Activated CD8-positive, alpha-beta memory T cell treated with anti-CD3 and anti-CD28 coated beads for 36 hours (primary cell): Measurements from ENCODE around the gene SMIM29. TPM values are rescaled to one million over a fixed set of nuclear protein-coding genes. Genes with fewer than 3 reads are reported as not detected.

ENCODE experiments used
- CTCF ChIA-PET: fragments of 350-600 bp; sonication (Branson Sonifier 250); formaldehyde crosslinking; loops from one replicate; lab custom pipeline; 2021; ENCODE audit warnings: antibody characterized with exemption; lab: Charles Lee
- POLR2A ChIA-PET: fragments of 350-600 bp; sonication (Branson Sonifier 250); formaldehyde crosslinking; loops from one replicate; lab custom pipeline; 2021; ENCODE audit warnings: antibody characterized with exemption; lab: Charles Lee
- total RNA-seq, 2 experiments: library from RNA; stranded (reverse); gene quantifications; one replicate each; pipeline ENCODE4 v1.2.3, GENCODE V29; 2021

The SMIM29 gene
- total RNA-seq, 2 experiments from 2014 or later = 22.4 to 23.5 TPM

- ChIA-PET POLR2A (interaction anchor here (2.2 kb wide), 1 partner anchor 12 kb away, joined by 26 read pairs; no protein-coding TSS in a partner anchor), CTCF (interaction anchor here (1.3 kb wide), 1 partner anchor 13 kb away, joined by 7 read pairs; the partner anchor contains the start of gene SMIM29)
Measured at GRCh38 chr6:34235307-34236130, 13.3 kb downstream of the SMIM29 start.

- CTCF ChIA-PET = no interaction called here
- POLR2A ChIA-PET = no interaction called here
Measured at GRCh38 chr6:34234667-34235306, 14.0 kb downstream of the SMIM29 start.

DNA sequence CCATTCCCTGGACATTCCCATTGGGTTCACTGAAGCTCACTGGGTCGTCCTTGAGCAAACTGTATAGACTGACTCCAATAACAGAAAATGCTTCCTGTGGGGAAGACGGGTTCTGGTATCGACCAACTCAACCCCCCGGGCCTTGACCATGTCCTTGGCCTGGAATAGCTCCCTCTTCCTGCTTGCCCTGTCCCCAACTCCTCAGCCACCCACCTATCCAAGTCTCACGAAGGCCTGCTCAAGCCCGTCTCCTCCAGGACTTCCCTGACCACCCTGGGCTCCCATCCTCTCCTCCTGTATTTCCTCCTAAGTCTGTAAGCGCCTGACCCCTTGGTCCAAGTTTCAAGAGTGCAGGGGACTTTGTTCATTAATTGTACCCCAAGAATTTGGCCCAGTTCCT lies 14.9 kb downstream of the SMIM29 start:
- CTCF ChIA-PET = no interaction called here

GRCh38 chr6:34232901-34233300 lies 15.9 kb downstream of the SMIM29 start:
- ChIA-PET CTCF (no interaction called here), POLR2A (no interaction called here)

More for the DNA sequence above, 14.9 kb downstream of the SMIM29 start:
- POLR2A ChIA-PET = no interaction called here

DNA sequence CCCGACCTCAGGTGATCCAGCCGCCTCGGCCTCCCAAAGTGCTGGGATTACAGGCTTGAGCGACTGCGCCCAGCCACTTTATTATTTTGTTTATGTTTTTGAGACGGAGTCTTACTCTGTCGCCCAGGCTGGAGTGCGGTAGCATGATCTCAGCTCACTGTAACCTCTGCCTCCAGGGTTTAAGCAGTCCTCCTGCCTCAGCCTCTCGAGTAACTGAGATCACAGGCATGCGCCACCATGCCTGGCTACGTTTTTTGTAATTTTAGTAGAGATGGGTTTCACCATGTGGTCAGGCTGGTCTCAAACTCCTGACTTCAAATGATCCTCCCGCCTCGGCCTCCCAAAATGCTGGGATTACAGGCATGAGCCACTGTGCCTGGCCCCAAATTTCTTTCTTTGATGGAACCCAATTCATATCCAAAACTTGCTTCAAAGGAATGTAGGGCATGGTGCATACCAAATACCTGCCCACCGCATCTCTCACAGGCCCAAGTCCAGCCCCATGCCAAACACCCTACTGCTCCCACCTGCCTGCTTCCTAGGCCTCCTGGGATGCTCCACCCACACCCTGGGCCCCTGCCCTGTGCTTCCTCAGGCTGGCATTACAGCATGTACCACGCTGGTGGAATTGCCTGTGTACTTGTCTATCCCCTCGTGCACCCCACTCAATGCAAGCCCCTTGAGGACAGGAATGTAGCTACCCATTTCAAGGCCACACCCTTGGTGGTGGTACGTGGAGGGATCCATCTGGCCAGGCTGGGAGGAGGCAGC lies 17.1 kb downstream of the SMIM29 start:
- ChIA-PET POLR2A (interaction anchor here (0.6 kb wide), 1 partner anchor 12 kb away, joined by 5 read pairs; no protein-coding TSS in a partner anchor), CTCF (no interaction called here)

GRCh38 chr6:34230653-34231371 lies 18.0 kb downstream of the SMIM29 start:
- CTCF ChIA-PET = no interaction called here
- POLR2A ChIA-PET = interaction anchor here (0.6 to 0.7 kb wide), 2 partner anchors 13 to 492 kb away, joined by 3 to 5 read pairs; no protein-coding TSS in a partner anchor

- POLR2A ChIA-PET = interaction anchor here (0.7 kb wide), 1 partner anchor 493 kb away, joined by 3 read pairs; no protein-coding TSS in a partner anchor
- CTCF ChIA-PET = no interaction called here
Measured at GRCh38 chr6:34229877-34230276, 18.9 kb downstream of the SMIM29 start.

DNA sequence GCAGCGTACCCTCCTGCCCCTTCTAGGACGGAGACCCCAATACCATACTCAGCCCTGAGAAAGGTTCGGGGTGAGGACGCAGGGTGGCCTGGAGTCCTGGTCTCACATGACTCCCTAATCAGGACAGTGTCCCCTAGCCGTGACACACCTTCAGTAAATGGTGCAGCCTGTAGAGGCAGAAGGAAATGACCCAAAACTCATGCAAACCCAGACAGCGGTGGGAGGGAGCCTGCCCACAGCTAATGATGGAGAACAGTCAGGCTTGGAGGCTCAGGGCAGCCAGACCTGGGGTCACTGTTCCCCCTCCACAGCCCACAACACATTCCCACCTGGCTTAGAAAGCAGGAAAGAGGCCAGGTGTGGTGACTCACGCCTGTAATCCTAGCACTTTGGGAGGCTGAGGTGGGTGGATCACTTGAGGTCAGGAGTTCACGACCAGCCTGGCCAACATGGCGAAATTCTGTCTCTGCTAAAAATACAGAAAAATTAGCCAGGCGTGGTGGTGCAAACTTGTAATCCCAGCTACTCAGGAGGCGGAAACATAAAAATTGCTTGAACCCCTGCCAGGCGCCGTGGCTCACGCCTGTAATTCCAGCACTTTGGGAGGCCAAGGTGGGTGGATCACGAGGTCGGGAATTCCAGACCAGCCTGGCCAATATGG lies 20.9 kb downstream of the SMIM29 start:
- POLR2A ChIA-PET = no interaction called here

DNA sequence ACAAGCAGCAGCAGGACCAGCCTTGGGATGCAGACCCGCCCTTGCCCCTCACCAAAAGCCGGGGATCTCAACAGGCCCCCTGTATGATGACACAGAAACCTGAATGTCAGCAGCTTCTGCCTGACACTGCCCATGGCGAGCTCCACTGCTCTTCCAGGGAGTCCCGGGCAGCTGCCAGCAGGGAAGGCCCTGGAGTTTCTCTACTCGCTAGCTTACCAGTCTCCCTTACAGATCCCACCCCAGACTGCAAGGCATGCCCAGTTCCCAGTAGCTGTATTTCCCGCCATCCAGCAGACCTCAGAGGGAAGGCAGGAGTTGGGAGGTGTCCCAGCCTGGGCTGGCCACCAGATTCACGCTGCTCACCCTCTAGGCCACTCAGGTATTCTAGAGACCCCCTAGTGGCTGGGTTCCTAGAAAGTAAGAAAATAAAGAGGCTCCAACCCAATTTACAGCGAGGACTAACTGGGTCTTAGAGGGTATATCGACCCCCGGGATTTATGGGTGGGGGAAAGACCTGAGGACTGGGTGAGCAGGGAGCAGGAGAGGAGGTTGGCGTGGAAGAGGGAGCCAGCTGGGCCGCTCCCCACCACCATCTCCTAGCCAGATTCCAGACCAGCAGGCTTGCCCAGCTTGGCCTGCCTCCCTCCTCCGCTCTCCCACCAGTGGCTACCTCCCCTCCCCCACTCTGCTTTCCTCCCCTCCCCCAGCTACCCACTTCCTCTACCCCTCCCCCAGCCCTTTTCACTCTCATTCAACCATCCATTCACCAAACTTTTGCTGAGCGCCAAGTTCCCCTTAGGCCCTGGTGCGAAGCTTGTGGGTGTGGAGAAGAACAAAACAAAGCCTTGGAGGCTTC lies 21.8 kb downstream of the SMIM29 start:
- POLR2A ChIA-PET = no interaction called here

More for the DNA sequence above, 20.9 kb downstream of the SMIM29 start:
- CTCF ChIA-PET = interaction anchor here (0.6 to 1.3 kb wide), 2 partner anchors 31 to 32 kb away, joined by 3 to 5 read pairs; no protein-coding TSS in a partner anchor

GRCh38 chr6:34226066-34226465 lies 22.7 kb downstream of the SMIM29 start:
- ChIA-PET POLR2A (interaction anchor here (0.9 to 1.0 kb wide), 2 partner anchors 18 to 1953 kb away, joined by 4 to 6 read pairs; no protein-coding TSS in a partner anchor), CTCF (no interaction called here)

More for the DNA sequence above, 21.8 kb downstream of the SMIM29 start:
- CTCF ChIA-PET = interaction anchor here (0.6 kb wide), 1 partner anchor 31 kb away, joined by 3 read pairs; no protein-coding TSS in a partner anchor

DNA sequence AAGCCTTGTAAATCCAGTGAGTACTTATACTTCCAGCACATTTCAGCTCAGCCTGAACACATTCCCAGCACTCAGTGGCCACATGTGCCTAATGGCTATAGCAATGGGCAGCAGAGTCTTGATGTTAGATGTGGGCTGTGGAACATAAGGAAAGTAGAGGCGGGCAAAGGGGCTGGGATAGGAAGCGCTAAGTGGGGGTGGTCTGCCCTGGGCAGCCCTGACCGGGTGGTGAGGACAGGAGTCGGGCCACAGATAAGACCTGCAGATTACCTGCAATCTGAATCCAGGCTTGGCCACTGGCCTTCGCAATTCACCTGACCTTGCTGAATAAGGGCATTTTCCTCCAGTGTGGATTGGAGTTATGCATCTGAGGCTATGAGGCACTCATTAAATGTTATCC lies 23.3 kb downstream of the SMIM29 start:
- ChIA-PET CTCF (no interaction called here), POLR2A (interaction anchor here (0.9 to 4.2 kb wide), 3 partner anchors 11 to 1954 kb away, joined by 4 to 26 read pairs (median 6); partner anchors contain the start of gene HMGA1)

- POLR2A ChIA-PET = interaction anchor here (0.6 to 4.2 kb wide), 8 partner anchors 13 to 180 kb away, joined by 3 to 26 read pairs (median 6); partner anchors contain the start of genes HMGA1 and SMIM29
- CTCF ChIA-PET = interaction anchor here (0.6 to 1.4 kb wide), 4 partner anchors 12 to 35 kb away, joined by 3 to 13 read pairs (median 4); partner anchors contain the start of genes HMGA1 and SMIM29
Measured at GRCh38 chr6:34223956-34224940, 24.6 kb downstream of the SMIM29 start.

GRCh38 chr6:34223381-34223955 lies 25.3 kb downstream of the SMIM29 start:
- POLR2A ChIA-PET = interaction anchor here (0.6 to 4.2 kb wide), 8 partner anchors 14 to 180 kb away, joined by 3 to 26 read pairs (median 6); partner anchors contain the start of genes HMGA1 and SMIM29
- CTCF ChIA-PET = interaction anchor here (1.2 to 1.4 kb wide), 3 partner anchors 13 to 25 kb away, joined by 4 to 13 read pairs (median 5); partner anchors contain the start of genes HMGA1 and SMIM29

DNA sequence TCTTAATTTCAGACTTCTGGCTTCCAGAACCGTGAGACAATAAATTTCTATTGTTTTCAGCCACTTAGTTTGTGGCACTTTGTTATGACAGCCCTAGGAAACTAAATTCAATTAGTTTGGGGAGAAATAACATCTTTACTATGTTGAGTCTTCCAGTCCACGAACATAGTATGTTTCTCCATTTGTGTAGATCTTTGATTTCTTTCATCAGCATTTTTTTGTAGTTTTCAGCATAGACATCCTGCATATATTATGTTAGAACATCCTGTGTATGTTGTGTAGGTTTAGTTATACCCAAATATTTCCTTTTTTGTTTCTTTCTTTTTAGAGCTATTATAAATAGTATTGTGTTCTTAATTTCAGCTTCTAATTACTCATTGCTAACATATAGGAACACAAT lies 30.1 kb downstream of the SMIM29 start:
- POLR2A ChIA-PET = no interaction called here
- CTCF ChIA-PET = interaction anchor here (0.7 kb wide), 1 partner anchor 587 kb away, joined by 3 read pairs; no protein-coding TSS in a partner anchor

GRCh38 chr6:34213772-34214171 lies 35.0 kb downstream of the SMIM29 start:
- POLR2A ChIA-PET = interaction anchor here (1.1 kb wide), 1 partner anchor 23 kb away, joined by 3 read pairs; the partner anchor contains the start of gene HMGA1
- CTCF ChIA-PET = no interaction called here
